ENCODE measurements around the gene PLA2G2E.
"Not testable (repeated sequence)": the region's sequence is repeated elsewhere in the genome, so short reads cannot be mapped to it uniquely, and the experiment has no call there.

The PLA2G2E gene

GRCh38 chr1:19942657-19943056 is 19.2 kb upstream of the PLA2G2E start:
- Mint-ChIP-seq H3K4me1 (no peaks in the 10 kb centered on the region), H3K27ac (no peak overlapping the region), H3K9me3 (no peaks in the 10 kb centered on the region), H3K36me3 (no peaks in the 10 kb centered on the region), H3K4me3 (no peak overlapping the region), H3K27me3 (peaks cover 13% of the 10 kb centered on the region)
- CTCF ChIA-PET: no interaction called here
- DNase-seq: no peak

- Mint-ChIP-seq H3K9me3 (no peaks in the 10 kb centered on the region), H3K36me3 (no peaks in the 10 kb centered on the region), H3K4me1 (no peaks in the 10 kb centered on the region), H3K4me3 (no peak overlapping the region), H3K27ac (no peak overlapping the region), H3K27me3 (peaks cover 10% of the 10 kb centered on the region)
- DNase-seq: no peak
- CTCF ChIA-PET: no interaction called here
Measured at GRCh38 chr1:19942088-19942487, 18.7 kb upstream of the PLA2G2E start.

DNA sequence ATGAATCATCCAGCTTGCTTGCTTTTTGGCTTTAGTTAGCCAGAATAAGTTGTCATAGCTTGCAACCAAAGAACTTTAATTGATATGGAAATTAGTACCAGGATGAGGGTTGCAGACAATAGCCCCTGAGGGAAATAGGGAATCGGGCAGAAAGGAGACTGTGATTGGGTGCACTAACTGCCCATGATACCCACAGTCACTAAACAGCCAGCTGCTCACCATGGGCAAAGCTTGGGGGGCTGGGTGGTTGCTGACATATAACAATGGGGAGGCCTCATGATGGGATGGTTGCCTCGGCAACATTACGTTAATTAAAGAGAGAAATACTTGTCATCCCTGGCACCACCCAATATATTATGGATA is 17.8 kb upstream of the PLA2G2E start:
- Mint-ChIP-seq H3K27ac (no peak overlapping the region), H3K9me3 (no peaks in the 10 kb centered on the region), H3K36me3 (no peaks in the 10 kb centered on the region), H3K4me1 (no peaks in the 10 kb centered on the region), H3K4me3 (no peak overlapping the region), H3K27me3 (peaks cover 8% of the 10 kb centered on the region)
- CTCF ChIA-PET: no interaction called here
- DNase-seq: no peak

- Mint-ChIP-seq H3K36me3 (no peaks in the 10 kb centered on the region), H3K4me1 (no peaks in the 10 kb centered on the region), H3K27ac (no peak overlapping the region), H3K9me3 (no peaks in the 10 kb centered on the region), H3K27me3 (peaks cover 6% of the 10 kb centered on the region), H3K4me3 (no peak overlapping the region)
- CTCF ChIA-PET: no interaction called here
- no peak for DNase-seq
Measured at GRCh38 chr1:19940486-19941205, 17.2 kb upstream of the PLA2G2E start.

GRCh38 chr1:19938472-19938871 is 15.1 kb upstream of the PLA2G2E start:
- Mint-ChIP-seq H3K27me3 (peaks cover 3% of the 10 kb centered on the region), H3K9me3 (peaks cover 2% of the 10 kb centered on the region), H3K36me3 (no peaks in the 10 kb centered on the region), H3K27ac (no peak overlapping the region), H3K4me3 (no peak overlapping the region), H3K4me1 (no peaks in the 10 kb centered on the region)
- no peak for DNase-seq
- CTCF ChIA-PET: interaction anchor here (0.8 kb wide), 1 partner anchor 12 kb away, joined by 3 read pairs; no protein-coding TSS in a partner anchor

- Mint-ChIP-seq H3K4me3 (no peak overlapping the region), H3K9me3 (peaks cover 21% of the 10 kb centered on the region), H3K36me3 (no peaks in the 10 kb centered on the region), H3K27me3 (peaks cover 3% of the 10 kb centered on the region), H3K4me1 (no peaks in the 10 kb centered on the region), H3K27ac (no peak overlapping the region)
- CTCF ChIA-PET: no interaction called here
- DNase-seq: no peak
Measured at GRCh38 chr1:19936061-19936750, 12.8 kb upstream of the PLA2G2E start.

DNA sequence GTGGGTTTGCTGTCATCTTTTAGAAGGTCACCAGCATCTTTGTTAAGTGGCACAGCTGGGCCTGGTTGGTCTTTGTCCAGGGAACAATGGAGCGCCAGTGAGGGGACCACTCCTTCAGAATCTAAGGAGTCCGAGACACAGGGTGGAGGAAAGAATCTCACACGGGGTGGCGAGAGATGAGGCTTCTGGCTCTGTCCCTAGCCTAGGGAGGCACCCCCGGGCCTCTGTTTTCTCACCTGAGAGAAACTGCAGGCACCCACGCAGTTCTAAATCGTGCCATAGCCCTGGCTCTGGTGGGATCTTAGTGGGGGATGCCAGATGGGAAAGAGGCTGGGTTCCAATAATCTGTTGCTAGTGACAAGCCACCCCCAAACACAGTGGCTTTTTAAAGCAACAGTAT is 10.9 kb upstream of the PLA2G2E start:
- CTCF ChIA-PET: no interaction called here
- peaks cover 3% of the 10 kb centered on the region for H3K27me3 Mint-ChIP-seq

DNA sequence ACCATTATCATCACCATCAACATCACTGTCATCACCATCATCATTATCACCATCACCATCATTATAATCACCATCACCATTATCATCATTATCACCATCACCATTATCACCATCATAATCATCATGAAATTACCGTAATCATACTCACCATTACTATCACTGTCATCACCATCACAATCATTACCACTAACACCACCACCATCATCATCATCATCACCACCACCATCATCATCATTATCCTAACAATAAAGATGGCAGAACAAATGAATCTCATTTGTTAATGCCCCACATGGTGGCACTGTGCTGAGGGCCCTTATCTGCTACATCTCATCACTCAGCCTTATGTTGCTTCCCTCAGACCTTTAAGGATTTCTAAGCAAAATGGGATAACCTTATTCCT is 9.4 kb upstream of the PLA2G2E start:
- Mint-ChIP-seq H3K36me3 (no peaks in the 10 kb centered on the region), H3K9me3 (peaks cover 25% of the 10 kb centered on the region), H3K27ac (no peak overlapping the region), H3K27me3 (peaks cover 3% of the 10 kb centered on the region), H3K4me3 (no peak overlapping the region), H3K4me1 (no peaks in the 10 kb centered on the region)
- DNase-seq: no peak
- CTCF ChIA-PET: no interaction called here

More for the DNA sequence above, 10.9 kb upstream of the PLA2G2E start:
- Mint-ChIP-seq H3K36me3 (no peaks in the 10 kb centered on the region), H3K4me3 (no peak overlapping the region), H3K27ac (no peak overlapping the region), H3K4me1 (no peaks in the 10 kb centered on the region), H3K9me3 (peaks cover 25% of the 10 kb centered on the region)
- no peak for DNase-seq

GRCh38 chr1:19927130-19927421 is 3.7 kb upstream of the PLA2G2E start:
- CTCF ChIA-PET, H3K36me3 Mint-ChIP-seq, H3K27ac Mint-ChIP-seq, DNase-seq, H3K4me1 Mint-ChIP-seq, H3K27me3 Mint-ChIP-seq, H3K4me3 Mint-ChIP-seq: not testable (repeated sequence)
- H3K9me3 Mint-ChIP-seq: peaks cover 13% of the 10 kb centered on the region

DNA sequence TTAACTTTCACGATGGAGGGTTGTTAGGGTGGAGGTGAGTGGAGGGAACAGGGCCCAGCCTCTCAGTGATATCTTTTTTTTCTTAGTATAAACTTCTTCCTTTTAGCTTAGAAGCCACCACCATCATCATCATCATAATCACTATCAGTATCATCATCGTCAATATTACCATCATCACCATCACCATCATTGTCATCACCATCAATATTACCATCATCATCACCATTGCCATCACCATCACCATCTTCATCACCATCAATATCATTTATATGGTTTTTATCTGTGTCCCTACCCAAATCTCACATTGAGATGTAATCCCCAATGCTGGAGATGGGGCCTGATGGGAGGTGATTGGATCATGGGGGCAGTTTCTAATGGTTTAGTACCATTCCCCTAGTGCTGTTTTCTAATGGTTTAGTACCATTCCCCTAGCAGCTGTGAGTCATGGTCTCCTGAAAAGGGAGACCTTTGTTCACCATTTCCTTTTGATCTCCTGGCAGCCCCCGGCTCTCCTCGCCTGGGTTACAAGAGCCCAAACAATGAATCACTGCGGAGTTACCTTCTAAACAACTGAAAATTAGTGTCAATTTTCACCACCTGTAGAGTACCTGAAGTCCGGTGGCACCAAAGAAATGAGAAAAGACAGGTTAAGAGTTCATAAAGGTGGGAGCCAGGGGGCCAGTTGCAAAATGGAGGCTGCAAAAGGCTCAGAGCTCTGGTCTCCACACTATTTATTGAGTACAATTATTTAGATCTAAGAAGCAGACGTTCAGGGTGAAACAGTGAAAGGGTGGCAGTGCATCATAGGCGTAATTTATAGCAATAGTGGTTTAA is 3.1 kb upstream of the PLA2G2E start:
- CTCF ChIA-PET: interaction anchor here (0.6 kb wide), 1 partner anchor 12 kb away, joined by 3 read pairs; no protein-coding TSS in a partner anchor
- H3K4me3 Mint-ChIP-seq: no peak overlapping the region
- H3K27ac Mint-ChIP-seq: no peak overlapping the region
- H3K36me3 Mint-ChIP-seq: no peaks in the 10 kb centered on the region
- peaks cover 4% of the 10 kb centered on the region for H3K27me3 Mint-ChIP-seq
- H3K4me1 Mint-ChIP-seq: no peaks in the 10 kb centered on the region
- DNase-seq: no peak
- peaks cover 7% of the 10 kb centered on the region for H3K9me3 Mint-ChIP-seq

- peaks cover 10% of the 10 kb centered on the region for H3K27me3 Mint-ChIP-seq
- no peak overlapping the region for H3K4me3 Mint-ChIP-seq
- no peaks in the 10 kb centered on the region for H3K9me3 Mint-ChIP-seq
- CTCF ChIA-PET: interaction anchor here (0.6 kb wide), 1 partner anchor 13 kb away, joined by 3 read pairs; no protein-coding TSS in a partner anchor
- no peak for DNase-seq
- no peaks in the 10 kb centered on the region for H3K36me3 Mint-ChIP-seq
- no peak overlapping the region for H3K27ac Mint-ChIP-seq
- no peaks in the 10 kb centered on the region for H3K4me1 Mint-ChIP-seq
Measured at GRCh38 chr1:19925342-19926070, 2.1 kb upstream of the PLA2G2E start.

DNA sequence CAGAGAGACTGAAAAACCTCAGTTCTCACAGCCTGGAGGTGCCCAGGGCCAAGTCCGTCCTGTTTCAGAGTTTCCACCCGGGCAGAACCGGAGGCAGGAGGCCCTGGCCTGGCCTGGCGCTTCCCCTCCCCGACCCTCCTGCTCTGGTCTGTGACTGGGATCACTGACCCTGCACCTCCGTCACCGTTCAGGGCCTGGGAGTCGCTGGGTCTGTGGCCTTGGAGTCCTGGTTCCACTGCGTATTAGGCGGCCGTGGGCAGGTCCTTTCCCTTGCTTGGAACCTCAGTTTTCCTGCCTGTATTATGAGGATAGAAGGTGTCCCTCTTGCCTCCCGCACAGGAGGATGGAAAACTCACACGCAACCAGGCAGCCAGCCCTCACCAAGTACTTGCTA is 533 bp upstream of the PLA2G2E start:
- CTCF ChIA-PET: no interaction called here
- H3K4me1 Mint-ChIP-seq: no peaks in the 10 kb centered on the region
- no peaks in the 10 kb centered on the region for H3K9me3 Mint-ChIP-seq
- H3K27me3 Mint-ChIP-seq: peaks cover 10% of the 10 kb centered on the region
- no peak overlapping the region for H3K4me3 Mint-ChIP-seq
- no peak for DNase-seq
- H3K27ac Mint-ChIP-seq: no peak overlapping the region
- no peaks in the 10 kb centered on the region for H3K36me3 Mint-ChIP-seq

GRCh38 chr1:19922015-19922688 is 1.3 kb downstream of the PLA2G2E start:
- no peaks in the 10 kb centered on the region for H3K9me3 Mint-ChIP-seq
- H3K4me3 Mint-ChIP-seq: no peak overlapping the region
- peaks cover 10% of the 10 kb centered on the region for H3K27me3 Mint-ChIP-seq
- CTCF ChIA-PET: interaction anchor here (1.1 to 7.6 kb wide), 2 partner anchors 26 to 230 kb away, joined by 4 to 51 read pairs; no protein-coding TSS in a partner anchor
- no peaks in the 10 kb centered on the region for H3K4me1 Mint-ChIP-seq
- no peak for DNase-seq
- H3K36me3 Mint-ChIP-seq: no peaks in the 10 kb centered on the region
- no peak overlapping the region for H3K27ac Mint-ChIP-seq

- CTCF ChIA-PET: interaction anchor here (1.1 to 7.6 kb wide), 2 partner anchors 27 to 231 kb away, joined by 4 to 51 read pairs; no protein-coding TSS in a partner anchor
Measured at GRCh38 chr1:19921310-19921709, 2.1 kb downstream of the PLA2G2E start.

More at GRCh38 chr1:19921310-19921709, 2.1 kb downstream of the PLA2G2E start:
- DNase-seq: no peak
- no peak overlapping the region for H3K27ac Mint-ChIP-seq
- H3K9me3 Mint-ChIP-seq: no peaks in the 10 kb centered on the region
- no peaks in the 10 kb centered on the region for H3K4me1 Mint-ChIP-seq
- no peaks in the 10 kb centered on the region for H3K36me3 Mint-ChIP-seq
- H3K4me3 Mint-ChIP-seq: no peak overlapping the region
- H3K27me3 Mint-ChIP-seq: peaks cover 10% of the 10 kb centered on the region
